Panc1 (cell line): ENCODE measurements around the gene HSP90AB1. TPM values are rescaled to one million over a fixed set of nuclear protein-coding genes. Genes with fewer than 3 reads are reported as not detected.

ENCODE experiments used
- ATAC-seq: fragments of 200-7000 bp; cut with Tn5 transposase; 2 replicates; pipeline ENCODE4 v1.9.1; 2020; ENCODE audit warnings: mild to moderate bottlenecking, moderate library complexity
- BruUV-seq: library from RNA; stranded (reverse); fragments of 400-500 nt; replicated peaks from 2 replicates; lab custom pipeline; 2021; lab: Mats Ljungman, UMichigan
- CTCF ChIA-PET: fragments of 300-600 bp; sonication (Branson Sonifier 250); formaldehyde crosslinking; loops from one replicate; lab custom pipeline; 2022; ENCODE audit warnings: antibody characterized with exemption; lab: Charles Lee
- POLR2A ChIA-PET: fragments of 300-600 bp; sonication (Branson Sonifier 250); formaldehyde crosslinking; loops from one replicate; lab custom pipeline; 2022; ENCODE audit warnings: antibody characterized with exemption; lab: Charles Lee
- DNase-seq: peaks from one replicate; pipeline ENCODE4 v3.0.0-alpha.2; 2010; ENCODE audit warnings: low read depth, low spot score
- H3K27ac ChIP-seq: 2 replicates; pipeline ENCODE4 v1.5.1; 2011; ENCODE audit warnings: mild to moderate bottlenecking, low read length, inconsistent platforms
- H3K27me3 ChIP-seq: fragments of 200-500 bp; sonication (Bioruptor generic); 2 replicates; pipeline ENCODE4 v1.6.0; 2014; ENCODE audit warnings: low read length, inconsistent platforms; ENCODE audit not compliant: control insufficient read depth, insufficient read depth
- H3K36me3 ChIP-seq: fragments of 200-500 bp; sonication (Bioruptor generic); 2 replicates; pipeline ENCODE4 v1.5.1; 2014; ENCODE audit warnings: inconsistent platforms, mild to moderate bottlenecking, low read length, moderate library complexity; ENCODE audit not compliant: control insufficient read depth, insufficient read depth
- H3K4me1 ChIP-seq: 2 replicates; pipeline ENCODE4 v1.5.1; 2011; ENCODE audit warnings: inconsistent platforms, mild to moderate bottlenecking, low read length, moderate library complexity; ENCODE audit not compliant: control insufficient read depth, insufficient read depth
- H3K4me3 ChIP-seq, 2 experiments: 2 replicates each; pipeline ENCODE4 v1.5.1; 2011 to 2012; ENCODE audit warnings: low read depth in 2 of 2, low read length in 2 of 2, mild to moderate bottlenecking in 2 of 2, inconsistent platforms in 1 of 2, moderate library complexity in 1 of 2
- H3K9me3 ChIP-seq: fragments of 200-500 bp; sonication (Bioruptor generic); 2 replicates; pipeline ENCODE4 v1.5.1; 2014; ENCODE audit warnings: low read depth, mild to moderate bottlenecking, inconsistent platforms, low read length, moderate library complexity; ENCODE audit not compliant: control insufficient read depth, insufficient read depth
- CTCF ChIP-seq: fragments of 450-650 bp; IDR thresholded peaks from 2 replicates; pipeline ENCODE4 v1.5.1; 2017; ENCODE audit warnings: mild to moderate bottlenecking
- POLR2AphosphoS5 ChIP-seq: IDR thresholded peaks from 2 replicates; pipeline ENCODE4 v1.6.1; 2012; ENCODE audit warnings: mild to moderate bottlenecking, low read depth, low read length, moderate library complexity
- REST ChIP-seq, 2 experiments: IDR thresholded peaks; 2 replicates each; pipeline ENCODE4 v1.6.1; 2011 to 2012; ENCODE audit warnings: low read depth in 2 of 2, control low read depth in 1 of 2, low read length in 1 of 2, mild to moderate bottlenecking in 1 of 2, moderate library complexity in 1 of 2; ENCODE audit not compliant: insufficient read depth in 1 of 2
- SIN3A ChIP-seq: IDR thresholded peaks from 2 replicates; pipeline ENCODE4 v1.6.1; 2012; ENCODE audit warnings: low read depth, mild to moderate bottlenecking, low read length, moderate library complexity, borderline replicate concordance; ENCODE audit not compliant: insufficient read depth
- TCF7L2 ChIP-seq: IDR thresholded peaks from 2 replicates; pipeline ENCODE4 v1.6.1; 2011; ENCODE audit warnings: mild to moderate bottlenecking, low read depth, low read length, inconsistent platforms
- in situ Hi-C: cut with HindIII; loops from 2 replicates; pipeline ENCODE4 v1.10.0; 2016; ENCODE audit warnings: low sequenced_read_pairs, low pct_unique_long_range_greater_than_20kb
- intact Hi-C: fragments of 100-400 bp; cut with micrococcal nuclease; formaldehyde crosslinking; loops from one replicate; pipeline ENCODE4 v1.10.0; 2022; ENCODE audit not compliant: unreplicated experiment
- total RNA-seq: library from RNA; stranded (reverse); gene quantifications from one replicate; pipeline ENCODE4 v1.2.1, GENCODE V29; 2021; ENCODE audit not compliant: unreplicated experiment

The HSP90AB1 gene
- total RNA-seq, 1 experiment from 2014 or later = 1,253 TPM

GRCh38 chr6:44257025-44257752 lies 10.3 kb downstream of the HSP90AB1 start, which contains the start of gene SLC35B2:
Gene SLC35B2, minus strand, starts transcription at chr6:44257528. Its CDS starts 118 bp downstream, at chr6:44257410.
- Histone ChIP-seq H3K27ac (peak within 1 kb of the TSS; percentile 83), H3K4me1 (peaks cover 42% of the 10 kb centered on the region), H3K9me3 (no peaks in the 10 kb centered on the region), H3K36me3 (peaks cover 17% of the 10 kb centered on the region), H3K4me3 (peak within 1 kb of the TSS; percentile 87 to 95), H3K27me3 (no peaks in the 10 kb centered on the region)
- BruUV-seq = no TSS peak
- peak; percentile 75 for ATAC-seq
- no peak for DNase-seq
- CTCF ChIA-PET = interaction anchor here (0.7 to 1.3 kb wide), 2 partner anchors 31 to 85 kb away, joined by 4 to 5 read pairs; no protein-coding TSS in a partner anchor
- TF ChIP-seq CTCF (peak; percentile 98), POLR2AphosphoS5 (peak; percentile 77), TCF7L2 (0 out of 2 replicates have a peak, but pooled peaks have one; percentile 8), REST (IDR thresholded peaks at IDR 0.05; ENCODE audit: insufficient read depth in 1 of 2, low read depth in 2 of 2, low read length in 1 of 2) (no peak), SIN3A (peak; percentile 97)
- in situ Hi-C loops (no loop called here), intact Hi-C loops (loop anchor here (10.0 kb wide), 1 partner anchor 162 kb away; no protein-coding TSS in a partner anchor)
- POLR2A ChIA-PET = interaction anchor here (0.5 to 0.8 kb wide), 4 partner anchors 9 to 752 kb away, joined by 3 to 13 read pairs (median 5); no protein-coding TSS in a partner anchor

DNA sequence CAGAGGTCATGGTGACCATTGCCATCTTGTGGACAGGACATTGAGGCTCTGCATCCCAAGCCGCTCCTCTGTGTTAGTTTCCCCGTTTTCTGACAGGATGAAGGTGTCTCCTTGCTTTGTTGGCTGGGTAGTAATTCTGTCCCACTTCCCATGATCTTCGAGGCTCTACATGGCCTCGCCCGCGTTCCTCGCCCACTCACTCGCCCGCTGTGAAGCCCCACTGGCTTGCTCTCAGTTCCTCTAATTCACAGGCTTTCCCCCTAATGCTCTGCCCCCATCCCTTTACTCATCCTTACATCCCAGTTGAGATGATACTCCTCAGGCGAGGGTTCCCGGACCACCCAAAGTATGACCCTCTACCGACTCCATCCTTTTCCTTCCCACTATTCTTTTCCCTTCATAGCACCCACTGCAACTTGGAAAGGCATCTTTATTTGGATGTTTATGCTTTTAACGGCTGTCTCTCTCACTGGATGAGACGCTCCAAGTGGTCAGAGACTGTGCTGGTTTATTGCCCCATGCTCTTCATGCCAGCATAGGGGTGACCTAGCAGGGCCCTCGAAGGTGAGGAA lies 10.9 kb downstream of the HSP90AB1 start:
- ATAC-seq (no peak), DNase-seq (no peak)
- intact Hi-C loops = loop anchor here (10.0 kb wide), 1 partner anchor 163 kb away; no protein-coding TSS in a partner anchor
- no peaks in the 10 kb centered on the region for H3K27me3 ChIP-seq
- no TSS peak for BruUV-seq
- H3K4me3 ChIP-seq = peak overlapping the region; percentile 87 to 95
- H3K27ac ChIP-seq = peak overlapping the region; percentile 79
- ChIA-PET POLR2A (no interaction called here), CTCF (no interaction called here)
- H3K36me3 ChIP-seq = peaks cover 14% of the 10 kb centered on the region
- in situ Hi-C loops = no loop called here
- TF ChIP-seq CTCF (peak; percentile 80), POLR2AphosphoS5 (no peak; the same call in 1 of the 2 replicates)
- H3K4me1 ChIP-seq = peaks cover 47% of the 10 kb centered on the region
- no peaks in the 10 kb centered on the region for H3K9me3 ChIP-seq
